ENCODE results near the gene A3GALT2.

DNA sequence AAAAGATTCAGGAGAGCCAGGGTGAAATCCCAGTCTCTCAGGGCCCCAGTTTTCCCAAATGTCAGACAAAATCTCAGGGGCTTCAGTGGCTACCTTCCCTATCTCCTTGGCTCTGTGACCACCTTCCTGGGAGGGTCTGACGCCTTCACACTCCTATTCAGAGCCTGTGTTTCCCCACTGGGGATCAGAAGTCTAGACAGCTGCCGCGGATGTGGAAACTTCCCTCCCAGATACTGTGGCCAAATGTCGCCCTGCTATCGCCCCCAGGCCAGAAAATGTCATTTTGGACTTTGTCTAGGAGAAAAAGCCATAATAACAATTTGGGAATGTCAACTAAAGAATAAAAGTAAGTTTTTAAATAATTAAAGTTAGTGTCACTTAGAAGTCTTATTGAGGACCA is 15.9 kb downstream of the A3GALT2 start:
- TF ChIP-seq CTCF (IDR thresholded peaks at IDR 0.05; ENCODE audit: low read depth, low read length, poor library complexity, severe bottlenecking) (no peak), EZH2phosphoT487 (IDR thresholded peaks at IDR 0.05; ENCODE audit: borderline replicate concordance, low read length) (no peak)
